Endothelial cell of umbilical vein (primary cell): ENCODE data around the gene TOM1.

Experiments
- CTCF ChIP-seq, 2 donors: IDR thresholded peaks; 1 replicate in 1 of 2; 2 replicates in 1 of 2; pipeline ENCODE4 v1.5.1; 2011; ENCODE audit warnings: low read length in 2 of 2, mild to moderate bottlenecking in 2 of 2, moderate library complexity in 2 of 2, control low read depth in 1 of 2, inconsistent platforms in 1 of 2, low read depth in 1 of 2; ENCODE audit not compliant: insufficient read depth in 1 of 2; ENCODE audit errors: extremely low read depth in 1 of 2
- EZH2 ChIP-seq: IDR thresholded peaks from 2 replicates; pipeline ENCODE4 v1.6.1; 2012; ENCODE audit warnings: borderline replicate concordance, low read depth, mild to moderate bottlenecking, moderate library complexity, low read length, inconsistent platforms; ENCODE audit not compliant: severe bottlenecking
- FOS ChIP-seq: IDR thresholded peaks from 2 replicates; pipeline ENCODE4 v1.6.1; 2011; ENCODE audit warnings: mild to moderate bottlenecking, low read length, moderate library complexity, borderline replicate concordance; ENCODE audit not compliant: insufficient read depth
- GATA2 ChIP-seq: IDR thresholded peaks from 2 replicates; pipeline ENCODE4 v1.7.0; 2011; ENCODE audit warnings: low read depth, mild to moderate bottlenecking, moderate library complexity, mixed read lengths, low read length; ENCODE audit not compliant: insufficient read length, insufficient read depth
- JUN ChIP-seq: IDR thresholded peaks from 2 replicates; pipeline ENCODE4 v1.6.1; 2011; ENCODE audit warnings: borderline replicate concordance, low read depth; ENCODE audit not compliant: insufficient read length, insufficient read depth
- MAX ChIP-seq: IDR thresholded peaks from 2 replicates; pipeline ENCODE4 v1.6.1; 2011; ENCODE audit not compliant: insufficient read depth, insufficient read length
- MYC ChIP-seq: IDR thresholded peaks from one replicate; pipeline ENCODE4 v1.6.1; 2011; ENCODE audit warnings: mild to moderate bottlenecking, low read depth, low read length
- POLR2A ChIP-seq: IDR thresholded peaks from 2 replicates; pipeline ENCODE4 v1.6.1; 2012; ENCODE audit warnings: low read depth, mild to moderate bottlenecking, control low read depth, low read length
- POLR2AphosphoS5 ChIP-seq: IDR thresholded peaks from 2 replicates; pipeline ENCODE4 v1.6.1; 2012; ENCODE audit warnings: low read depth, mild to moderate bottlenecking, control low read depth, low read length, moderate library complexity; ENCODE audit not compliant: insufficient read depth

GRCh38 chr22:35359380-35360065 lies 59.8 kb downstream of the TOM1 start:
- TF ChIP-seq CTCF (IDR thresholded peaks at IDR 0.05; ENCODE audit: extremely low read depth in 1 of 2, insufficient read depth in 1 of 2, low read depth in 1 of 2, low read length in 2 of 2) (no peak), EZH2 (no peak), POLR2AphosphoS5 (no peak), MAX (no peak), POLR2A (no peak), GATA2 (no peak), JUN (no peak), FOS (no peak), MYC (no peak)
